K562 (cell line): ENCODE data around the gene CST3. TPM values are rescaled to one million over a fixed set of nuclear protein-coding genes. Genes with fewer than 3 reads are reported as not detected.

Experiments used
- ATAC-seq: fragments of 200-7000 bp; cut with Tn5 transposase; 3 replicates; pipeline ENCODE4 v1.9.1; 2020; ENCODE audit warnings: moderate library complexity
- BruUV-seq: library from RNA; stranded (reverse); fragments of 400-500 nt; replicated peaks from 2 replicates; lab custom pipeline; 2021; lab: Mats Ljungman, UMichigan
- CTCF ChIA-PET: fragments of 300-600 bp; formaldehyde crosslinking; extraction: SDS; loops from one replicate; lab custom pipeline; 2021; ENCODE audit warnings: low intra/inter-chr PET ratio; lab: Yijun Ruan, JAX
- POLR2A ChIA-PET: fragments of 300-600, 350-650 bp; sonication (Branson Sonifier 250); formaldehyde crosslinking; extraction: SDS; loops from one replicate; lab custom pipeline; 2021; ENCODE audit warnings: antibody characterized with exemption, inconsistent platforms; lab: Yijun Ruan, JAX
- DNase-seq, 4 experiments: peaks; one replicate each; pipeline versions ENCODE4 v3.0.0 to v3.0.0-alpha.2; 2011 to 2018; ENCODE audit warnings: low spot score in 3 of 4, mixed read lengths in 3 of 4; ENCODE audit errors: extremely low read depth in 1 of 4
- FAIRE-seq: peaks from 2 replicates; lab custom pipeline; 2011; peaks lifted over from hg19 to GRCh38; lab: Jason Lieb, UNC
- H2AFZ ChIP-seq: 2 replicates; pipeline ENCODE4 v1.6.0; 2011; ENCODE audit warnings: low read depth, low read length, control low read depth, inconsistent platforms
- H3K27ac ChIP-seq: fragments of 200-600 bp; 3 replicates; pipeline ENCODE4 v1.8.0; 2011; ENCODE audit warnings: low read depth, mild to moderate bottlenecking, control low read depth, inconsistent platforms, low read length, moderate library complexity, mixed read lengths; ENCODE audit errors: extremely low read depth
- H3K27me3 ChIP-seq, 2 experiments: fragments of 300-600 bp in 1 of 2; 2 replicates in 1 of 2; 3 replicates in 1 of 2; pipeline versions ENCODE4 v1.6.0 to v1.8.0; 2011; ENCODE audit warnings: inconsistent platforms in 2 of 2, low read length in 2 of 2, mild to moderate bottlenecking in 1 of 2, mixed read lengths in 1 of 2, moderate library complexity in 1 of 2; ENCODE audit not compliant: control insufficient read depth in 2 of 2, insufficient read depth in 2 of 2
- H3K36me3 ChIP-seq: fragments of 300-600 bp; 3 replicates; pipeline ENCODE4 v1.8.0; 2011; ENCODE audit warnings: mild to moderate bottlenecking, low read length, inconsistent platforms; ENCODE audit not compliant: control insufficient read depth, insufficient read depth
- H3K4me1 ChIP-seq, 2 experiments: fragments of 200-600 bp in 1 of 2; replicated peaks in 1 of 2; 2 replicates in 1 of 2; 3 replicates in 1 of 2; pipeline versions ENCODE4 v1.5.1 to v1.8.0; 2011; ENCODE audit warnings: inconsistent platforms in 2 of 2, low read length in 2 of 2, mild to moderate bottlenecking in 1 of 2, mixed read lengths in 1 of 2, moderate library complexity in 1 of 2; ENCODE audit not compliant: control insufficient read depth in 2 of 2, insufficient read depth in 2 of 2
- H3K4me2 ChIP-seq: 2 replicates; pipeline ENCODE4 v1.6.1; 2011; ENCODE audit warnings: low read length, control low read depth, inconsistent platforms, mixed read lengths; ENCODE audit not compliant: insufficient read depth
- H3K4me3 ChIP-seq: fragments of 200-600 bp; sonication (generic), shearing (Covaris generic); 2 replicates; pipeline ENCODE4 v1.5.1; 2016; ENCODE audit warnings: control low read depth, inconsistent platforms
- H3K79me2 ChIP-seq: fragments of 200-600 bp; 3 replicates; pipeline ENCODE4 v1.8.0; 2011; ENCODE audit warnings: low read length, inconsistent platforms; ENCODE audit not compliant: control insufficient read depth, insufficient read depth
- H3K9ac ChIP-seq, 2 experiments: 2 replicates each; pipeline versions ENCODE4 v1.6.0 to v1.6.1; 2011; ENCODE audit warnings: low read depth in 2 of 2, low read length in 2 of 2, control low read depth in 1 of 2, inconsistent platforms in 1 of 2, mild to moderate bottlenecking in 1 of 2, mixed read lengths in 1 of 2; ENCODE audit not compliant: insufficient read depth in 1 of 2
- H3K9me1 ChIP-seq: one replicate; pipeline ENCODE4 v1.6.0; 2011; ENCODE audit warnings: inconsistent platforms, mild to moderate bottlenecking, low read length, moderate library complexity; ENCODE audit not compliant: control insufficient read depth, insufficient read depth
- H3K9me3 ChIP-seq: replicated peaks from 2 replicates; pipeline ENCODE4 v1.5.1; 2011; ENCODE audit warnings: low read depth, low read length, inconsistent platforms; ENCODE audit not compliant: control insufficient read depth, insufficient read depth
- H4K20me1 ChIP-seq: replicated peaks from 2 replicates; pipeline ENCODE4 v1.6.1; 2011; ENCODE audit warnings: low read length, inconsistent platforms, mixed read lengths; ENCODE audit not compliant: control insufficient read depth, insufficient read depth
- CEBPG ChIP-seq, 3 experiments: fragments of 200-800 bp in 1 of 3; sonication (Bioruptor generic) in 1 of 3; sonication (generic) in 1 of 3; formaldehyde crosslinking in 1 of 3; IDR thresholded peaks in 2 of 3; conservative IDR thresholded peaks in 1 of 3; 2 replicates each; pipeline versions ENCODE4 v1.6.1 to v1.8.0; 2016 to 2022; ENCODE audit warnings: missing compliant biosample characterization in 2 of 3, missing genetic modification characterization in 2 of 3, mild to moderate bottlenecking in 1 of 3, missing genetic modification reagents in 1 of 3
- CREM ChIP-seq: IDR thresholded peaks from 2 replicates; pipeline ENCODE4 v1.6.1; 2014; ENCODE audit warnings: antibody characterized with exemption, low read depth
- ETV5 ChIP-seq: sonication (generic); formaldehyde crosslinking; IDR thresholded peaks from 2 replicates; pipeline ENCODE4 v1.4.0; 2020; ENCODE audit warnings: low read depth, mild to moderate bottlenecking, missing genetic modification reagents
- HMG20A ChIP-seq: fragments of 450-650 bp; formaldehyde crosslinking; conservative IDR thresholded peaks from 2 replicates; pipeline ENCODE4 v1.4.0; 2020; ENCODE audit warnings: mild to moderate bottlenecking, mixed read lengths
- JUND ChIP-seq, 2 experiments: IDR thresholded peaks; 2 replicates in 1 of 2; 3 replicates in 1 of 2; pipeline ENCODE4 v1.6.1; 2011; ENCODE audit warnings: borderline replicate concordance in 2 of 2, low read depth in 2 of 2, low read length in 2 of 2, improper control_type of control experiment in 1 of 2, missing biosample characterization in 1 of 2, missing genetic modification characterization in 1 of 2, missing genetic modification reagents in 1 of 2
- KDM5B ChIP-seq: fragments of 200-600 bp; sonication (generic); IDR thresholded peaks from 2 replicates; pipeline ENCODE4 v1.6.1; 2012; ENCODE audit warnings: low read depth, mild to moderate bottlenecking, moderate library complexity, low read length, control low read depth, inconsistent platforms; ENCODE audit not compliant: insufficient replicate concordance
- KHSRP ChIP-seq: fragments of 450-650 bp; IDR thresholded peaks from 2 replicates; pipeline ENCODE4 v1.6.1; 2017
- MYBL2 ChIP-seq, 2 experiments: fragments of 450-650 bp in 1 of 2; sonication (generic) in 1 of 2; formaldehyde crosslinking in 1 of 2; IDR thresholded peaks; 2 replicates each; pipeline versions ENCODE4 v1.6.1 to v1.8.1; 2017 to 2022; ENCODE audit warnings: borderline replicate concordance in 1 of 2, inconsistent platforms in 1 of 2, low read depth in 1 of 2, mild to moderate bottlenecking in 1 of 2, missing genetic modification reagents in 1 of 2, moderate library complexity in 1 of 2
- NR2C2 ChIP-seq, 2 experiments: fragments of 200-800 bp in 1 of 2; sonication (Bioruptor generic) in 1 of 2; sonication (generic) in 1 of 2; formaldehyde crosslinking in 1 of 2; IDR thresholded peaks; 2 replicates each; pipeline versions ENCODE4 v1.6.1 to v1.8.0; 2016 to 2022; ENCODE audit warnings: mild to moderate bottlenecking in 1 of 2, missing compliant biosample characterization in 1 of 2, missing genetic modification characterization in 1 of 2, missing genetic modification reagents in 1 of 2
- PHF8 ChIP-seq: fragments of 200-600 bp; sonication (generic); IDR thresholded peaks from 2 replicates; pipeline ENCODE4 v1.6.1; 2012; ENCODE audit warnings: mixed run types, mild to moderate bottlenecking, inconsistent platforms, low read length, moderate library complexity, borderline replicate concordance
- PTRF ChIP-seq: fragments of 450-650 bp; IDR thresholded peaks from 2 replicates; pipeline ENCODE4 v1.6.1; 2016; ENCODE audit warnings: mild to moderate bottlenecking, missing genetic modification characterization, missing compliant biosample characterization
- SIN3A ChIP-seq, 2 experiments: fragments of 150-350 bp in 1 of 2; IDR thresholded peaks; 2 replicates each; pipeline ENCODE4 v1.6.1; 2011 to 2016; ENCODE audit warnings: borderline replicate concordance in 2 of 2, low read depth in 2 of 2, low read length in 2 of 2, mild to moderate bottlenecking in 2 of 2, moderate library complexity in 2 of 2; ENCODE audit not compliant: control insufficient read depth in 1 of 2
- TAF1 ChIP-seq: IDR thresholded peaks from 2 replicates; pipeline ENCODE4 v1.6.1; 2011; ENCODE audit warnings: mild to moderate bottlenecking, low read length, moderate library complexity; ENCODE audit not compliant: insufficient read depth, control insufficient read depth, severe bottlenecking; ENCODE audit errors: extremely low read depth
- ZNF146 ChIP-seq: IDR thresholded peaks from one replicate; pipeline ENCODE4 v1.6.1; 2018; ENCODE audit warnings: missing compliant biosample characterization; ENCODE audit not compliant: unreplicated experiment
- ZNF511 ChIP-seq: sonication (generic); formaldehyde crosslinking; IDR thresholded peaks from 2 replicates; pipeline ENCODE4 v1.8.0; 2022; ENCODE audit warnings: mild to moderate bottlenecking, missing genetic modification reagents
- ZNF75A ChIP-seq: fragments of 450-650 bp; formaldehyde crosslinking; IDR thresholded peaks from 2 replicates; pipeline ENCODE4 v1.4.0; 2020; ENCODE audit warnings: mild to moderate bottlenecking
- WGBS: fragments of 100-300 bp; shearing (Covaris generic); methylation state at CpG from one replicate; pipeline ENCODE4 v1.1.6; 2016; ENCODE audit warnings: low coverage, mixed read lengths; ENCODE audit not compliant: insufficient coverage; ENCODE audit errors: missing lambda C conversion rate; 5-methylcytosine and 5-hydroxymethylcytosine counted together
- in situ Hi-C: fragments of 300-500 bp; cut with MboI; formaldehyde crosslinking; loops from 4 replicates; pipeline ENCODE4 v1.15.0; 2018; ENCODE audit warnings: inconsistent platforms, mixed read lengths
- intact Hi-C: fragments of 100-400 bp; cut with micrococcal nuclease; formaldehyde crosslinking; loops from 2 replicates; pipeline ENCODE4 v1.14.2; 2022
- polyA plus RNA-seq, 8 experiments: library from polyadenylated mRNA; depleted of rRNA in 4 of 8; stranded (reverse) in 5 of 8; unstranded in 3 of 8; fragments of >200 nt; fragmentation: Nextera tagmentation in 2 of 8; fragmentation: Illumina TruSeq in 1 of 8; extraction: Ambion mirVana in 2 of 8; extraction: Trizol in 1 of 8; gene quantifications; 2 replicates each; pipeline versions ENCODE4 v1.2.1 to v1.2.3, GENCODE V29; 2011 to 2014; ENCODE audit warnings: inconsistent platforms in 1 of 8, missing spikeins in 1 of 8
- total RNA-seq, 7 experiments: library from RNA; depleted of rRNA in 6 of 7; stranded (reverse); fragments of >200 nt in 6 of 7; fragmentation: Illumina TruSeq in 2 of 7; extraction: Trizol in 2 of 7; gene quantifications; 2 replicates each; pipeline versions ENCODE4 v1.2.1 to v1.2.3, GENCODE V29; 2011 to 2021; ENCODE audit warnings: low replicate concordance in 1 of 7
- TF ChIP-seq, protein P1 (sequence below): IDR thresholded peaks from 2 replicates; pipeline ENCODE4 v1.6.1; 2016; ENCODE audit warnings: missing genetic modification characterization, missing compliant biosample characterization

Gene CST3
- total and polyA plus RNA-seq, 9 of the 15 experiments (the other 6 are each of a cell fraction or from before 2014, with no cell fraction given) = 8.7 to 113 (median 48.5) TPM

- no peak for TF ChIP-seq ZNF511 (CRISPR knock-in tag)
Measured at GRCh38 chr20:23603321-23603720, 34.4 kb downstream of the CST3 start (continued).

GRCh38 chr20:23602699-23603098, 35.1 kb downstream of the CST3 start:
- no peak overlapping the region for H2AFZ ChIP-seq
- in situ Hi-C loops (no loop called here), intact Hi-C loops (no loop called here)
- H3K9me3 ChIP-seq = no peaks in the 10 kb centered on the region
- H3K9me1 ChIP-seq = no peaks in the 10 kb centered on the region
- no TSS peak for BruUV-seq
- H3K4me2 ChIP-seq = no peak overlapping the region
- ATAC-seq (no peak), DNase-seq (no peak), FAIRE-seq (no peak)
- TF ChIP-seq TAF1 (no peak), ZNF146 (no peak), ZNF75A (no peak), ETV5 (CRISPR knock-in tag) (no peak), SIN3A (IDR thresholded peaks at IDR 0.05; ENCODE audit: borderline replicate concordance in 2 of 2, control insufficient read depth in 1 of 2, low read depth in 2 of 2, low read length in 2 of 2) (no peak), KHSRP (no peak), PTRF (tag) (no peak), HMG20A (CRISPR knock-in tag) (no peak), NR2C2 (CRISPR knock-in tag; IDR thresholded peaks at IDR 0.05) (no peak), NR2C2 (tag; IDR thresholded peaks at IDR 0.05) (no peak), MYBL2 (IDR thresholded peaks at IDR 0.05; ENCODE audit: low read depth) (no peak), MYBL2 (CRISPR knock-in tag; IDR thresholded peaks at IDR 0.05; ENCODE audit: borderline replicate concordance) (no peak), PHF8 (no peak), CREM (no peak), JUND (IDR thresholded peaks at IDR 0.05; ENCODE audit: borderline replicate concordance, low read depth, low read length) (no peak), JUND (tag; IDR thresholded peaks at IDR 0.05; ENCODE audit: borderline replicate concordance, low read depth, low read length) (no peak), KDM5B (no peak), CEBPG (CRISPR knock-in tag; IDR thresholded peaks at IDR 0.05) (no peak), CEBPG (tag; conservative IDR thresholded peaks at IDR 0.05 in 1 of 2, IDR thresholded peaks at IDR 0.05 in 1 of 2) (no peak)
- TF ChIP-seq, protein P1, sequence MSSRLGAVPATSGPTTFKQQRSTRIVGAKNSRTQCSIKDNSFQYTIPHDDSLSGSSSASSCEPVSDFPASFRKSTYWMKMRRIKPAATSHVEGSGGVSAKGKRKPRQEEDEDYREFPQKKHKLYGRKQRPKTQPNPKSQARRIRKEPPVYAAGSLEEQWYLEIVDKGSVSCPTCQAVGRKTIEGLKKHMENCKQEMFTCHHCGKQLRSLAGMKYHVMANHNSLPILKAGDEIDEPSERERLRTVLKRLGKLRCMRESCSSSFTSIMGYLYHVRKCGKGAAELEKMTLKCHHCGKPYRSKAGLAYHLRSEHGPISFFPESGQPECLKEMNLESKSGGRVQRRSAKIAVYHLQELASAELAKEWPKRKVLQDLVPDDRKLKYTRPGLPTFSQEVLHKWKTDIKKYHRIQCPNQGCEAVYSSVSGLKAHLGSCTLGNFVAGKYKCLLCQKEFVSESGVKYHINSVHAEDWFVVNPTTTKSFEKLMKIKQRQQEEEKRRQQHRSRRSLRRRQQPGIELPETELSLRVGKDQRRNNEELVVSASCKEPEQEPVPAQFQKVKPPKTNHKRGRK = no peak
- H3K9ac ChIP-seq = no peak overlapping the region
- no peaks in the 10 kb centered on the region for H3K4me1 ChIP-seq
- H3K27ac ChIP-seq = no peak overlapping the region
- ChIA-PET CTCF (no interaction called here), POLR2A (no interaction called here)
- H3K4me3 ChIP-seq = no peak overlapping the region
- H3K27me3 ChIP-seq = peaks cover 0 to 4% of the 10 kb centered on the region in 2 experiments; a peak in 1 of 5 replicates
- 0% methylated on average over 4 of the region's 6 CpGs for WGBS
- no peaks in the 10 kb centered on the region for H3K79me2 ChIP-seq
- H3K36me3 ChIP-seq = no peaks in the 10 kb centered on the region
- H4K20me1 ChIP-seq = peaks cover 6% of the 10 kb centered on the region; the same call in 1 of the 2 replicates
